Chondrocyte (in vitro differentiated cells): ENCODE data around the gene FAM210B. TPM values are rescaled to one million over a fixed set of nuclear protein-coding genes. Genes with fewer than 3 reads are reported as not detected.

ENCODE experiments used
- DNase-seq: peaks from one replicate; pipeline ENCODE4 v3.0.0; 2021; ENCODE audit warnings: mixed read lengths, low spot score
- H3K27ac Mint-ChIP-seq: one replicate; pipeline ENCODE4 v1.8.0; 2021; ENCODE audit warnings: mild to moderate bottlenecking, moderate library complexity, mixed read lengths; ENCODE audit not compliant: unreplicated experiment
- H3K27me3 Mint-ChIP-seq: 2 replicates; pipeline ENCODE4 v1.8.0; 2021; ENCODE audit warnings: low read depth, mixed read lengths
- H3K36me3 Mint-ChIP-seq: 2 replicates; pipeline ENCODE4 v1.8.0; 2021; ENCODE audit warnings: low read depth, mixed read lengths
- H3K4me1 Mint-ChIP-seq: 2 replicates; pipeline ENCODE4 v1.8.0; 2021; ENCODE audit warnings: low read depth, mild to moderate bottlenecking, mixed read lengths
- H3K4me3 Mint-ChIP-seq: one replicate; pipeline ENCODE4 v1.8.0; 2021; ENCODE audit warnings: mild to moderate bottlenecking, moderate library complexity, mixed read lengths; ENCODE audit not compliant: unreplicated experiment
- H3K9me3 Mint-ChIP-seq: 2 replicates; pipeline ENCODE4 v1.8.0; 2021; ENCODE audit warnings: low read depth, mixed read lengths
- CTCF ChIP-seq: fragments of 200-600 bp; sonication (generic); IDR thresholded peaks from 2 replicates; pipeline ENCODE4 v1.5.0; 2021; ENCODE audit warnings: antibody characterized with exemption, mild to moderate bottlenecking, moderate library complexity
- total RNA-seq: library from RNA; stranded (reverse); gene quantifications from 3 replicates; pipeline ENCODE4 v1.2.1, GENCODE V29; 2021

The FAM210B gene
- total RNA-seq, 1 donor from 2014 or later = 32.6 TPM

- H3K27me3 Mint-ChIP-seq = no peaks in the 10 kb centered on the region
- H3K36me3 Mint-ChIP-seq = peaks cover 2% of the 10 kb centered on the region
- H3K27ac Mint-ChIP-seq = no peak overlapping the region
- H3K9me3 Mint-ChIP-seq = no peaks in the 10 kb centered on the region
- peaks cover 12% of the 10 kb centered on the region for H3K4me1 Mint-ChIP-seq
- no peak overlapping the region for H3K4me3 Mint-ChIP-seq
- DNase-seq = no peak
- TF ChIP-seq CTCF = no peak
Observed at GRCh38 chr20:56391037-56391436, 32.3 kb downstream of the FAM210B start.

- Mint-ChIP-seq H3K27me3 (no peaks in the 10 kb centered on the region), H3K27ac (no peak overlapping the region), H3K4me1 (peaks cover 12% of the 10 kb centered on the region), H3K4me3 (no peak overlapping the region), H3K36me3 (peaks cover 2% of the 10 kb centered on the region), H3K9me3 (no peaks in the 10 kb centered on the region)
- DNase-seq = no peak
- peak; percentile 22 for TF ChIP-seq CTCF
Observed at GRCh38 chr20:56391596-56392131, 32.9 kb downstream of the FAM210B start.

GRCh38 chr20:56392132-56392880 lies 33.5 kb downstream of the FAM210B start, which contains the start of the genes AURKA and CSTF1:
Gene AURKA (minus strand): TSS chr20:56392215. CDS start chr20:56388197, 4,018 bp downstream.
Gene CSTF1 (plus strand): TSS chr20:56392645. CDS start chr20:56395553, 2,908 bp downstream.
- peak within 1 kb of the TSS; percentile 58 for H3K27ac Mint-ChIP-seq
- H3K9me3 Mint-ChIP-seq = no peaks in the 10 kb centered on the region
- no peaks in the 10 kb centered on the region for H3K27me3 Mint-ChIP-seq
- H3K36me3 Mint-ChIP-seq = peaks cover 5% of the 10 kb centered on the region
- H3K4me3 Mint-ChIP-seq = no peak within 1 kb of the TSS
- H3K4me1 Mint-ChIP-seq = peaks cover 12% of the 10 kb centered on the region
- TF ChIP-seq CTCF = no peak
- DNase-seq = peak; percentile 100

DNA sequence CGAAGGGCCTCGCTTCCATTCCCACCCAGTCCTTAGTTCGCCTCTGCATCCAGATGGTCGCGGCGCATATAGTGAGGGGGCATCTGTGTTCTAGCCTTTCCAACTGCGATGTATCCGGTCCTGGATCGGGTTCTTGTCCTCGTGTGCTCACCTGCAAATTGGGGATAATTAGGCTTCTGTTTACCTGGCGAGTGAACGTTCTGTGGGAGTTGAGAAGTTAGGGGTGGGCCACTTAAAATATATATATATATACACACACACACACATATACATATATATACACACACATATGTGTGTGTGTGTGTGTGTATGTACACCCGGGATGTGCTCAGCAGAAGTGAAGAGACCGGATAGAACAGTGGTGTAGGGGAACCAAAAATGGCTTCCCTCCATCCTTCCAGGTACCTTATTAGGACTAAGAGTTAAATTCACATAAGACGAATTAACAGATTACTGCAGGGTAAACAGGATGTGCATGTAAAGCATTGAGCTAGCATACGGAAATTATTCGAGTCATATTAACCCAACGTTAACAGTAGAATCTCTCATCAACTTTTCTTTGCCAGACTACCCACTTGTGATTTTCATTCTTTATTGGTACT lies 34.2 kb downstream of the FAM210B start:
- no peaks in the 10 kb centered on the region for H3K27me3 Mint-ChIP-seq
- no peak overlapping the region for H3K4me3 Mint-ChIP-seq
- peaks cover 12% of the 10 kb centered on the region for H3K4me1 Mint-ChIP-seq
- no peak for TF ChIP-seq CTCF
- no peaks in the 10 kb centered on the region for H3K9me3 Mint-ChIP-seq
- peak overlapping the region; percentile 58 for H3K27ac Mint-ChIP-seq
- DNase-seq = no peak
- H3K36me3 Mint-ChIP-seq = peaks cover 8% of the 10 kb centered on the region

DNA sequence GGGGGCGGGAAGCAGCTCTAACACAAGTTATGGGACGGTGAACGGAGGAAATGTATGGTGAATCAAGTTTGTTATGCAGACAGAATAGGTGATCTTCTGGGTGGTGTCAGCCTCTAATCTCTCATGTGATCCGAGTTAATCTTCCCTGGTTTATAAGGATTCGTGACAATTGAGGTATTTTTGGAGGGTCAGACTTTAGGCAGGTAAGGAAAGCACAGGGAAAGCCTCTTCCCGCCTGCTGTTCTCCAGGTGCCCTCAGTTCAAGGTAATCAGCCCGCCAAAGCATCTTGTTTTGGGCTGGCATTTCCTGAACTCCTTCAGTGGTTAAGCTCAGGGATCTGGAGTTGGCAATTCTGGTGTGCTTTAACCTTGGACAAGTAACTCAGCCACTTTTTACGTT lies 34.9 kb downstream of the FAM210B start:
- no peak overlapping the region for H3K4me3 Mint-ChIP-seq
- H3K27ac Mint-ChIP-seq = peak overlapping the region; percentile 45
- TF ChIP-seq CTCF = no peak
- no peaks in the 10 kb centered on the region for H3K27me3 Mint-ChIP-seq
- peaks cover 12% of the 10 kb centered on the region for H3K4me1 Mint-ChIP-seq
- no peaks in the 10 kb centered on the region for H3K9me3 Mint-ChIP-seq
- peaks cover 8% of the 10 kb centered on the region for H3K36me3 Mint-ChIP-seq
- DNase-seq = no peak
